ENCODE results near the gene GPR39. TPM values are rescaled to one million over a fixed set of nuclear protein-coding genes. Genes with fewer than 3 reads are reported as not detected.

GPR39 gene
- total RNA-seq, 1 experiment from 2014 or later, result 0.95 TPM

GRCh38 chr2:132615329-132616085 is 198.9 kb downstream of the GPR39 start:
- Histone ChIP-seq H3K4me3 (no peak overlapping the region), H3K9me3 (no peaks in the 10 kb centered on the region), H3K27me3 (no peaks in the 10 kb centered on the region), H3K36me3 (no peaks in the 10 kb centered on the region)
- no peak for DNase-seq

GRCh38 chr2:132617989-132618388 is 201.4 kb downstream of the GPR39 start:
- no peak overlapping the region for H3K4me3 ChIP-seq
- H3K9me3 ChIP-seq, result no peaks in the 10 kb centered on the region
- H3K27me3 ChIP-seq, result no peaks in the 10 kb centered on the region
- H3K36me3 ChIP-seq, result no peaks in the 10 kb centered on the region
- no peak for DNase-seq

DNA sequence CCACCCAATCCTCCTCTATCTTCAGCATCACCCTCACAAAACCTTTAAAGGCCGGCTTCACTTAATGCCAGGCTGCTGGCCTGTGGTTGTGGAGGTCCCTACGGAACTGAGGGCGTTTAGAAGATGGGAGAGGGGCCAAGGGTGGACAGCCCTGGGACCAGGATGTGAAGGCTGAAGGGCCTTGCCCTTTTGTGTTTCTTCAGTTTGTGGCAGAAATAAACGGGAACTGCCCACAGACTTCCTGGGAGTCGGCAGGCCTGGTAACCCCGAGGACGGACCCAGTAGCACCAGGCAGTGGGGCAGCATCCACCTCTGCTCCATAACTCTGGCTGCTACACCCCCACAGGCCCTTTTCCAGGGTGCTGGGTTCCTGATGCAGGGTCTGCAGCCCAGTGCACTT is 202.1 kb downstream of the GPR39 start:
- H3K9me3 ChIP-seq, result no peaks in the 10 kb centered on the region
- no peaks in the 10 kb centered on the region for H3K27me3 ChIP-seq
- DNase-seq, result no peak
- no peak overlapping the region for H3K4me3 ChIP-seq
- H3K36me3 ChIP-seq, result no peaks in the 10 kb centered on the region

- DNase-seq, result peak; percentile 9
- Histone ChIP-seq H3K27me3 (no peaks in the 10 kb centered on the region), H3K4me3 (no peak overlapping the region), H3K9me3 (no peaks in the 10 kb centered on the region), H3K36me3 (no peaks in the 10 kb centered on the region)
Observed at GRCh38 chr2:132620115-132620514, 203.5 kb downstream of the GPR39 start.

DNA sequence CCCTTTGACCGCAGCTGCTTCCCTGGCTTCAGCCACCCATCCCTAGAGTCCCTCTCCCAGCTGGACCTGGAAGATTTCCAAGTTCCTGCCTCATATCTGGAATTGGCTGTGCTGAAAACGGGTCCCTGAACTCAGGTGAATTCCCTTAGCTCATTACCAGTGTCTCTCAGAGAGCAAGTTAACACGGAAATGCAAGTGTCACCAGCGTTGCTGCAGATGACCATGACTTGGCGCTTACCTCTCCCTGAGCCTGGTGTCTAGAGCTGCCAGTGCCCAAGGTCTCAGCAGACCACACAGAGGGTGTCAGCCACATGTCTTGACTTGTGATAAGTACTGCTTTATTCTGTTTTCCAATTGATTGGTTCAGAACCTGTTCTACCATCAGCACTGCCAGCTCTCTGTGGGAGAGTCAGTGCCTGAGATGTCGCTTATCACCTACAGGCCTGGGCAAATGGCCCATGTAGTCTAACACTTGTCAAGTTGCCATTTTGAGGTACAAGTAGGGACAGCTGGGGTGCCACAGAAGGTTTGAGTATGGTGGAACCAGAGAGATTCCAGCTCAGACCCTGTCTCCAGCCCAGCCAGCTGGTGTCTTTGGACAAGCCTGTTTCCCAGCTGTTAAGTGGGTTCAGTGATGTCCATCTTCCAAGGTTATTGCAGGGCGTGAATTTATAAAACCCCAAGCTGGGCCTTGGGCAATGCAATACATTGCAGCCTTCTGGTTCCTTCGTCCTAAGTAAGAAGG is 204.7 kb downstream of the GPR39 start:
- no peaks in the 10 kb centered on the region for H3K27me3 ChIP-seq

GRCh38 chr2:132623096-132623839 is 206.7 kb downstream of the GPR39 start:
- Histone ChIP-seq H3K4me3 (no peak overlapping the region), H3K36me3 (no peaks in the 10 kb centered on the region), H3K9me3 (no peaks in the 10 kb centered on the region), H3K27me3 (no peaks in the 10 kb centered on the region)
- DNase-seq, result peak; percentile 77

More for the DNA sequence above, 204.7 kb downstream of the GPR39 start:
- no peaks in the 10 kb centered on the region for H3K9me3 ChIP-seq
- no peak for DNase-seq
- no peak overlapping the region for H3K4me3 ChIP-seq
- no peaks in the 10 kb centered on the region for H3K36me3 ChIP-seq

GRCh38 chr2:132627536-132627935 is 210.9 kb downstream of the GPR39 start:
- Histone ChIP-seq H3K9me3 (no peaks in the 10 kb centered on the region), H3K4me3 (no peak overlapping the region), H3K27me3 (no peaks in the 10 kb centered on the region), H3K36me3 (no peaks in the 10 kb centered on the region)
- DNase-seq, result peak; percentile 13

- DNase-seq, result peak; percentile 82
- H3K36me3 ChIP-seq, result no peaks in the 10 kb centered on the region
- H3K4me3 ChIP-seq, result no peak overlapping the region
- no peaks in the 10 kb centered on the region for H3K9me3 ChIP-seq
- no peaks in the 10 kb centered on the region for H3K27me3 ChIP-seq
Observed at GRCh38 chr2:132632000-132632649, 215.5 kb downstream of the GPR39 start.

GRCh38 chr2:132633635-132634034 is 217.0 kb downstream of the GPR39 start:
- no peak for DNase-seq
- Histone ChIP-seq H3K36me3 (no peaks in the 10 kb centered on the region), H3K27me3 (no peaks in the 10 kb centered on the region), H3K4me3 (no peak overlapping the region), H3K9me3 (no peaks in the 10 kb centered on the region)

DNA sequence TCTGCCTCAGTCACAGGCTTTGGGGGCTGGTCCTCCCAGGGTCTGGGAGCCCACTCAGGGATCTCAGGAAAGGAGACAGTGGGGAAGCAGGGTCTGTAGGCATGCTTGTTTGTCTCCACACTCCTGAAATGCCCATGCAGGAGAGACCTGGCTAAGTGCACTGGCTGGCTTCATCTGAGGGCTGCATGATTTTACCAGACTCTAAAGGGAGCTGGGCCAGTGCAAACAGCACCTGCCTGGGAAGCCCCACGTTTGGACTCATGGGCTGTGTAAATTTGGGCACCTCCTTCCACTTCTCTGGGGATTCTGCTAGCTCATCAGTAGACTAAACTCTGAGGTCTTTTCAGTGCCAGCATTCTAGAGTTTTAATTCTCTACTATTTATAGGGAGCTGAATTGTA is 219.7 kb downstream of the GPR39 start:
- no peaks in the 10 kb centered on the region for H3K9me3 ChIP-seq
- DNase-seq, result no peak
- no peaks in the 10 kb centered on the region for H3K27me3 ChIP-seq
- H3K36me3 ChIP-seq, result no peaks in the 10 kb centered on the region
- no peak overlapping the region for H3K4me3 ChIP-seq

DNA sequence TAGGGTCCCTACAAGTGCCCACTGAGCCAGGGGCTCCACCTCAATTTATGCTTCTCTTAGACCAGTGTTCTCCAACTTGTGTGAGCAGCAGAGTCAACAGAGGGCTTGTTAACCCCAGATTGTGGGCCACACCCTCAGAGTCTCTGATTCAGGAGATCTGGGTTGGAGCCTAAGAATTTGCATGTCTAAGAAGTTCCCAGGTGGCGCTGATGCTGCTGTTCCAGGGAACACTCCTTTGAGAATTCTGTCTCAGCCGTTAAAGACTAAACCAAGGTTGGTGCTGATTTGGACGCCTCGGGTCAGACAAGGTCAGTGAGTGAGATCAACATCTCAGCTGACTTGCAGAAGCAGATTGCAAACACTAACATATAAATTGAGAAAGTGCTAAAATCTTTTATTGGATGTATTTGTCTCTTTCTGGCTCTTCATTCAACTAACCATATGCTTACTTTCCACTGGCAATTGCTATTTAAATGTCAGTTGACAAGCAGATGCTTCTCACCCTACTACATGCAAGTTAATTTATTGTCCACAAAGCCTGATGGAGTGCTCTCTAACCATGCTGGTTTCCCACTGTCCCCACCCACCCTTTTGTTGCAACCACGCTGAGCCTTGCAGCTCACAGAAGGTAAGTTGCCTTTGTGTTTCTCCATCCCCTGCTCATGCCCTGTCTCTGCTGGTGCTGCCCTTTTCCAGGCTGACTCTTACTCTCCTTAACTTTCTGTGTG is 221.9 kb downstream of the GPR39 start:
- H3K4me3 ChIP-seq, result no peak overlapping the region
- H3K9me3 ChIP-seq, result no peaks in the 10 kb centered on the region
- DNase-seq, result no peak
- H3K36me3 ChIP-seq, result no peaks in the 10 kb centered on the region
- no peaks in the 10 kb centered on the region for H3K27me3 ChIP-seq

DNA sequence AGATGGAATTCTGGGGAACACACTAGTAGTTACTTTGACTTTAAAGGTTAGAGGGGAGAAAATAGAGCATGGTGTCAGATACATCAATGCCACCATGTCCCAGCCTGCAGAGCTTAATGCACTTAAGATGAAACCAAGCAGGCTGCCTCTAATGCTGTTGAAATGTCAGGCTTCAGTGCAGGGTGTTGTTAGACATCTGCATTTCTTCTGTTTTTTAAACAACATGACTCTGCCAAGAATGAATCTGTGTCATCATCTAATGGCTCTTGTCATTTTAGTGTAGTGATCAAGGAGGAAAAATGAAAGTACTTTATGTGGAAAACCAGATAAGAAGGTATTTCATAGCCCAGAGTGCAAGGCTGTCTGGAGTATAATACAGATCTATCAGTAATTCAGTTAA is 223.5 kb downstream of the GPR39 start:
- DNase-seq, result no peak
- Histone ChIP-seq H3K4me3 (no peak overlapping the region), H3K27me3 (no peaks in the 10 kb centered on the region), H3K36me3 (no peaks in the 10 kb centered on the region), H3K9me3 (no peaks in the 10 kb centered on the region)

DNA sequence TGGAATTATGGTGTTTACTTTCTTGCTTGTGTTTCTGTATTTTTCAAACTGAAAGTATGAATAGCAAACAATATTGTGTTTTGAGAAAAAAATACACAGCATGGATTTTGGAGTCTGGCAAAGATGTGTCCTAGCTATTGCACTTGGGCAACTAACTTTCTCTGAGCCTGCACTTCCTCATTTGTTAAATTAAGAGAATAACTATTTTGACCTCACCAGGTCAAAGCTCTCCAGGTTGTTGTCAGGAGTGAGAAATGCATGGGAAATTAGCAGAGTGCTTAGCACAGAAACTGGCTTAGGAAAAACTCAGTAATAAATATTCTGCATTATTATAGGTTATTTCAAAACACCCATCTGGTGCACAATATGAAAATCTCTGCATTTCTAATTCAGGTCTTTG is 225.2 kb downstream of the GPR39 start:
- no peak for DNase-seq
- Histone ChIP-seq H3K9me3 (no peaks in the 10 kb centered on the region), H3K36me3 (no peaks in the 10 kb centered on the region), H3K4me3 (no peak overlapping the region), H3K27me3 (no peaks in the 10 kb centered on the region)

- DNase-seq, result no peak
- no peaks in the 10 kb centered on the region for H3K36me3 ChIP-seq
- H3K9me3 ChIP-seq, result no peaks in the 10 kb centered on the region
- no peaks in the 10 kb centered on the region for H3K27me3 ChIP-seq
- H3K4me3 ChIP-seq, result no peak overlapping the region
Observed at GRCh38 chr2:132642415-132642814, 225.8 kb downstream of the GPR39 start.

- Histone ChIP-seq H3K27me3 (no peaks in the 10 kb centered on the region), H3K9me3 (no peaks in the 10 kb centered on the region), H3K36me3 (no peaks in the 10 kb centered on the region), H3K4me3 (no peak overlapping the region)
- DNase-seq, result no peak
Observed at GRCh38 chr2:132645176-132645575, 228.6 kb downstream of the GPR39 start.

DNA sequence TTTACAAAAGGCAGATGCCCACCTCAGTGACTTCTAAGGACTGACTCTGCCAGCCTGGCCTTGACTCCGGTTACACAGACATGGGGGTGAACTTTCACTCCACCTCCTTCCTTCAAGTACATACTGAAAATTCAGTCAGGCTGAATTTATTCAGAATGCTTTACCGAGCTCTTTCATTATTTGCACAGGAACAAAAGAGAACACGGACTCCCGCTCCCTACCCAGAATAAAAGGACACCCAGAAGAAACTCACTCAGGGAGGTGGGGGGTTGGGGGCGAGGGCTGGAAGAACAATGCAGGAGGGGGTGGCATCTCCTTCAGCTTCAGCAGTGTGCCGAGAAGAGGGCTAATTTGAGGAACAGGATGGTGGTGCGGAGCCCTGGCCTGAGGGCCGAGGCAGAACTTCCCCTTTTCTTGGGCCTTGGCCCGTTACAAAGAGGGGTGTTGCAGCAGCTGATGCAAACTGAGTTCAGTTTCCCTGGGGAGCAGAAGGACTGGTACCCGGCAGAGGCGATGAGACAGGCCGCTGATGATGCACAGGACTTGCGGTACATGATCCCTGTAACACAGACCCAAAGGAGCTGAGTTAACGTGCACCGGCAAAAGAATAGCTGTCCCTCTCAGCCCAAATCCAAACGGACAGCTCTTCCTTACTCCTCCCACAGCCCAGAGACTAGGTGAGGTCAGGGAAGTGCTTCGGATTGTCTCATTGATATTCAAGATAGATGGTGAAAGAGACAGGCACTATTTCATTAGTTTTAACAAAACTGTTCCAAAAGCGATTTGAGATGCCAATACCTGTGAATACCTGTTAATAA is 229.3 kb downstream of the GPR39 start:
- Histone ChIP-seq H3K36me3 (no peaks in the 10 kb centered on the region), H3K4me3 (no peak overlapping the region), H3K9me3 (no peaks in the 10 kb centered on the region), H3K27me3 (no peaks in the 10 kb centered on the region)
- DNase-seq, result no peak
